ENCODE data around the gene FAM120A. TPM values are rescaled to one million over a fixed set of nuclear protein-coding genes. Genes with fewer than 3 reads are reported as not detected.

The FAM120A gene
- total and polyA plus RNA-seq, 2 of the 13 experiments (the other 11 are each of a cell fraction or from before 2014, with no cell fraction given), result 41.3 to 44.4 TPM

GRCh38 chr9:93566408-93567270 is 115.2 kb downstream of the FAM120A start (continued):
- TF ChIP-seq EED (CRISPR knock-in tag; IDR thresholded peaks at IDR 0.05), result no peak
- peak; percentile 74 for TF ChIP-seq ZBTB38 (CRISPR knock-in tag; IDR thresholded peaks at IDR 0.05)
- TF ChIP-seq ZNF775 (CRISPR knock-in tag; IDR thresholded peaks at IDR 0.05; ENCODE audit: borderline replicate concordance), result no peak
- TF ChIP-seq ZUFSP (CRISPR knock-in tag; IDR thresholded peaks at IDR 0.05; ENCODE audit: borderline replicate concordance), result no peak
- TF ChIP-seq ZNF251 (CRISPR knock-in tag; IDR thresholded peaks at IDR 0.05), result no peak
- TF ChIP-seq ZMYM2 (CRISPR knock-in tag; IDR thresholded peaks at IDR 0.05), result 0 out of 2 replicates have a peak, but pooled peaks have one; percentile 33
- TF ChIP-seq DMTF1 (CRISPR knock-in tag; IDR thresholded peaks at IDR 0.05), result no peak
- TF ChIP-seq, protein P1, sequence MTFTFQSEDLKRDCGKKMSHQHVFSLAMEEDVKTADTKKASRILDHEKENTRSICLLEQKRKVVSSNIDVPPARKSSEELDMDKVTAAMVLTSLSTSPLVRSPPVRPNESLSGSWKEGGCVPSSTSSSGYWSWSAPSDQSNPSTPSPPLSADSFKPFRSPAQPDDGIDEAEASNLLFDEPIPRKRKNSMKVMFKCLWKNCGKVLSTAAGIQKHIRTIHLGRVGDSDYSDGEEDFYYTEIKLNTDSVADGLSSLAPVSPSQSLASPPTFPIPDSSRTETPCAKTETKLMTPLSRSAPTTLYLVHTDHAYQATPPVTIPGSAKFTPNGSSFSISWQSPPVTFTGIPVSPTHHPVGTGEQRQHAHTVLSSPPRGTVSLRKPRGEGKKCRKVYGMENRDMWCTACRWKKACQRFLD (CRISPR knock-in tag; IDR thresholded peaks at IDR 0.05; ENCODE audit: borderline replicate concordance), result peak; percentile 70; the same call in 1 of the 2 replicates
- TF ChIP-seq, protein P2, sequence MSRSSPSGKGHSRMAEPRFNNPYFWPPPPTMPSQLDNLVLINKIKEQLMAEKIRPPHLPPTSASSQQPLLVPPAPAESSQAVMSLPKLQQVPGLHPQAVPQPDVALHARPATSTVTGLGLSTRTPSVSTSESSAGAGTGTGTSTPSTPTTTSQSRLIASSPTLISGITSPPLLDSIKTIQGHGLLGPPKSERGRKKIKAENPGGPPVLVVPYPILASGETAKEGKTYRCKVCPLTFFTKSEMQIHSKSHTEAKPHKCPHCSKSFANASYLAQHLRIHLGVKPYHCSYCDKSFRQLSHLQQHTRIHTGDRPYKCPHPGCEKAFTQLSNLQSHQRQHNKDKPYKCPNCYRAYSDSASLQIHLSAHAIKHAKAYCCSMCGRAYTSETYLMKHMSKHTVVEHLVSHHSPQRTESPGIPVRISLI (CRISPR knock-in tag; IDR thresholded peaks at IDR 0.05; ENCODE audit: borderline replicate concordance), result no peak; the same call in 1 of the 2 replicates
- TF ChIP-seq, protein P3, sequence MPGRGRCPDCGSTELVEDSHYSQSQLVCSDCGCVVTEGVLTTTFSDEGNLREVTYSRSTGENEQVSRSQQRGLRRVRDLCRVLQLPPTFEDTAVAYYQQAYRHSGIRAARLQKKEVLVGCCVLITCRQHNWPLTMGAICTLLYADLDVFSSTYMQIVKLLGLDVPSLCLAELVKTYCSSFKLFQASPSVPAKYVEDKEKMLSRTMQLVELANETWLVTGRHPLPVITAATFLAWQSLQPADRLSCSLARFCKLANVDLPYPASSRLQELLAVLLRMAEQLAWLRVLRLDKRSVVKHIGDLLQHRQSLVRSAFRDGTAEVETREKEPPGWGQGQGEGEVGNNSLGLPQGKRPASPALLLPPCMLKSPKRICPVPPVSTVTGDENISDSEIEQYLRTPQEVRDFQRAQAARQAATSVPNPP (CRISPR knock-in tag; IDR thresholded peaks at IDR 0.05), result peak; percentile 69; the same call in 1 of the 2 replicates
- no peak; the same call in 1 of the 2 replicates for TF ChIP-seq NCOA2 (CRISPR knock-in tag; IDR thresholded peaks at IDR 0.05)
- TF ChIP-seq, protein P4, sequence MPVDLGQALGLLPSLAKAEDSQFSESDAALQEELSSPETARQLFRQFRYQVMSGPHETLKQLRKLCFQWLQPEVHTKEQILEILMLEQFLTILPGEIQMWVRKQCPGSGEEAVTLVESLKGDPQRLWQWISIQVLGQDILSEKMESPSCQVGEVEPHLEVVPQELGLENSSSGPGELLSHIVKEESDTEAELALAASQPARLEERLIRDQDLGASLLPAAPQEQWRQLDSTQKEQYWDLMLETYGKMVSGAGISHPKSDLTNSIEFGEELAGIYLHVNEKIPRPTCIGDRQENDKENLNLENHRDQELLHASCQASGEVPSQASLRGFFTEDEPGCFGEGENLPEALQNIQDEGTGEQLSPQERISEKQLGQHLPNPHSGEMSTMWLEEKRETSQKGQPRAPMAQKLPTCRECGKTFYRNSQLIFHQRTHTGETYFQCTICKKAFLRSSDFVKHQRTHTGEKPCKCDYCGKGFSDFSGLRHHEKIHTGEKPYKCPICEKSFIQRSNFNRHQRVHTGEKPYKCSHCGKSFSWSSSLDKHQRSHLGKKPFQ (CRISPR knock-in tag; IDR thresholded peaks at IDR 0.05; ENCODE audit: insufficient replicate concordance), result peak; percentile 19
- TF ChIP-seq SP2 (CRISPR knock-in tag; IDR thresholded peaks at IDR 0.05), result no peak
- TF ChIP-seq AHR (CRISPR knock-in tag; IDR thresholded peaks at IDR 0.05), result no peak
- TF ChIP-seq ZNF282 (IDR thresholded peaks at IDR 0.05; ENCODE audit: partially characterized antibody), result no peak
- peak; percentile 88 for TF ChIP-seq RBFOX2 (IDR thresholded peaks at IDR 0.05; ENCODE audit: low read depth, low read length)
- TF ChIP-seq SOX5 (CRISPR knock-in tag; IDR thresholded peaks at IDR 0.05; ENCODE audit: borderline replicate concordance), result peak; percentile 47; the same call in 1 of the 2 replicates
- TF ChIP-seq ZNF747 (CRISPR knock-in tag; IDR thresholded peaks at IDR 0.05; ENCODE audit: borderline replicate concordance), result no peak
- peak; percentile 80 for TF ChIP-seq ARNT2 (CRISPR knock-in tag; IDR thresholded peaks at IDR 0.05; ENCODE audit: low read depth)

Measured in HepG2 (cell line).